ENCODE results near the gene IGSF21.

The IGSF21 gene

GRCh38 chr1:18233176-18233864 lies 125.7 kb downstream of the IGSF21 start:
- no peak for TF ChIP-seq CTCF (IDR thresholded peaks at IDR 0.05; ENCODE audit: low read depth, low read length, missing control alignments)

GRCh38 chr1:18234790-18235242 lies 127.2 kb downstream of the IGSF21 start:
- no peak overlapping the region for H3K4me3 ChIP-seq (replicated peaks; ENCODE audit: low read depth, low read length)
- TF ChIP-seq CTCF (IDR thresholded peaks at IDR 0.05; ENCODE audit: low read depth, low read length, missing control alignments), result peak; percentile 59
- peak; percentile 10 for DNase-seq (ENCODE audit: extremely low read depth, low read depth)

More at GRCh38 chr1:18233176-18233864, 125.7 kb downstream of the IGSF21 start:
- DNase-seq (ENCODE audit: extremely low read depth, low read depth), result no peak
- no peak overlapping the region for H3K4me3 ChIP-seq (replicated peaks; ENCODE audit: low read depth, low read length)

GRCh38 chr1:18237371-18237770 lies 129.8 kb downstream of the IGSF21 start:
- H3K4me3 ChIP-seq (replicated peaks; ENCODE audit: low read depth, low read length), result no peak overlapping the region
- no peak for DNase-seq (ENCODE audit: extremely low read depth, low read depth)
- no peak for TF ChIP-seq CTCF (IDR thresholded peaks at IDR 0.05; ENCODE audit: low read depth, low read length, missing control alignments)

GRCh38 chr1:18238190-18238589 lies 130.6 kb downstream of the IGSF21 start:
- TF ChIP-seq CTCF (IDR thresholded peaks at IDR 0.05; ENCODE audit: low read depth, low read length, missing control alignments), result no peak
- DNase-seq (ENCODE audit: extremely low read depth, low read depth), result no peak

GRCh38 chr1:18239671-18240070 lies 132.1 kb downstream of the IGSF21 start:
- H3K4me3 ChIP-seq (replicated peaks; ENCODE audit: low read depth, low read length), result no peak overlapping the region
- TF ChIP-seq CTCF (IDR thresholded peaks at IDR 0.05; ENCODE audit: low read depth, low read length, missing control alignments), result no peak
- DNase-seq (ENCODE audit: extremely low read depth, low read depth), result no peak

More at GRCh38 chr1:18238190-18238589, 130.6 kb downstream of the IGSF21 start:
- H3K4me3 ChIP-seq (replicated peaks; ENCODE audit: low read depth, low read length), result no peak overlapping the region

- no peak overlapping the region for H3K4me3 ChIP-seq (replicated peaks; ENCODE audit: low read depth, low read length)
- no peak for TF ChIP-seq CTCF (IDR thresholded peaks at IDR 0.05; ENCODE audit: low read depth, low read length, missing control alignments)
- no peak for DNase-seq (ENCODE audit: extremely low read depth, low read depth)
Observed at GRCh38 chr1:18240906-18241305, 133.3 kb downstream of the IGSF21 start.

All from HFF-Myc (cell line).